H1 (cell line): ENCODE measurements around the gene MINDY3. TPM values are rescaled to one million over a fixed set of nuclear protein-coding genes. Genes with fewer than 3 reads are reported as not detected.

ENCODE experiments used
- CTCF ChIA-PET: fragments of 300-600 bp; sonication (Branson Sonifier 250); formaldehyde crosslinking; loops from one replicate; lab custom pipeline; 2021; ENCODE audit not compliant: partially characterized antibody; lab: Charles Lee
- POLR2A ChIA-PET: fragments of 300-600 bp; sonication (Branson Sonifier 250); formaldehyde crosslinking; loops from one replicate; lab custom pipeline; 2021; ENCODE audit warnings: inconsistent platforms; ENCODE audit not compliant: partially characterized antibody; lab: Charles Lee
- DNase-seq, 2 experiments: peaks; one replicate each; pipeline versions ENCODE4 v3.0.0 to v3.0.0-alpha.2; 2010 to 2022; ENCODE audit warnings: low spot score in 2 of 2, low read depth in 1 of 2, mixed read lengths in 1 of 2
- FAIRE-seq: peaks from 2 replicates; lab custom pipeline; 2011; peaks lifted over from hg19 to GRCh38; lab: Jason Lieb, UNC
- H2AFZ ChIP-seq: 2 replicates; pipeline ENCODE4 v1.8.1; 2012; ENCODE audit warnings: low read length, inconsistent platforms
- H2AK5ac ChIP-seq: 2 replicates; pipeline ENCODE4 v1.6.1; 2013; ENCODE audit warnings: low read depth, low read length
- H2BK120ac ChIP-seq: replicated peaks from 2 replicates; pipeline ENCODE3; 2013; ENCODE audit warnings: low read depth, low read length, inconsistent platforms
- H2BK12ac ChIP-seq: 2 replicates; pipeline ENCODE4 v1.6.1; 2013; ENCODE audit warnings: low read depth, low read length
- H2BK15ac ChIP-seq: 2 replicates; pipeline ENCODE4 v1.6.1; 2013; ENCODE audit warnings: low read length
- H2BK20ac ChIP-seq: 2 replicates; pipeline ENCODE4 v1.6.1; 2013; ENCODE audit warnings: low read length
- H2BK5ac ChIP-seq: 2 replicates; pipeline ENCODE4 v1.6.1; 2013; ENCODE audit warnings: low read depth, low read length
- H3K14ac ChIP-seq: 2 replicates; pipeline ENCODE4 v1.6.1; 2013; ENCODE audit warnings: inconsistent platforms; ENCODE audit not compliant: insufficient read length
- H3K18ac ChIP-seq: 2 replicates; pipeline ENCODE4 v1.6.1; 2013; ENCODE audit warnings: low read length; ENCODE audit errors: extremely low read depth
- H3K23ac ChIP-seq: 2 replicates; pipeline ENCODE4 v1.6.1; 2013; ENCODE audit warnings: inconsistent platforms; ENCODE audit not compliant: insufficient read length
- H3K23me2 ChIP-seq: 2 replicates; pipeline ENCODE4 v1.6.1; 2013; ENCODE audit warnings: low read depth, low read length
- H3K27ac ChIP-seq: 2 replicates; pipeline ENCODE4 v1.6.1; 2011; ENCODE audit warnings: low read depth, low read length, inconsistent platforms
- H3K27me3 ChIP-seq, 4 experiments: replicated peaks in 1 of 4; 1 replicate in 1 of 4; 2 replicates in 3 of 4; pipeline versions ENCODE4 v1.6.1 to v1.8.1; 2011 to 2013; ENCODE audit warnings: low read length in 3 of 4, mild to moderate bottlenecking in 3 of 4, inconsistent platforms in 2 of 4, mixed read lengths in 2 of 4, moderate library complexity in 1 of 4; ENCODE audit not compliant: control insufficient read depth in 3 of 4, insufficient read depth in 3 of 4; ENCODE audit errors: extremely low read depth in 1 of 4
- H3K36me3 ChIP-seq, 4 experiments: 2 replicates each; pipeline versions ENCODE4 v1.6.1 to v1.8.1; 2011 to 2013; ENCODE audit warnings: mild to moderate bottlenecking in 4 of 4, low read length in 3 of 4, moderate library complexity in 2 of 4, control low read depth in 1 of 4, inconsistent platforms in 1 of 4; ENCODE audit not compliant: insufficient read depth in 4 of 4, control insufficient read depth in 2 of 4
- H3K4ac ChIP-seq: replicated peaks from 2 replicates; pipeline ENCODE3; 2013; ENCODE audit warnings: low read length, low read depth, mixed read lengths, inconsistent platforms; ENCODE audit not compliant: insufficient read length
- H3K4me1 ChIP-seq, 4 experiments: replicated peaks in 1 of 4; 1 replicate in 1 of 4; 2 replicates in 3 of 4; pipeline versions ENCODE4 v1.6.1 to v1.8.1; 2011 to 2013; ENCODE audit warnings: low read length in 3 of 4, inconsistent platforms in 2 of 4, mixed read lengths in 1 of 4; ENCODE audit not compliant: insufficient read depth in 4 of 4, control insufficient read depth in 3 of 4
- H3K4me2 ChIP-seq, 2 experiments: 2 replicates each; pipeline versions ENCODE4 v1.6.1 to v1.8.1; 2011 to 2013; ENCODE audit warnings: low read depth in 2 of 2, low read length in 2 of 2, control low read depth in 1 of 2, inconsistent platforms in 1 of 2, mild to moderate bottlenecking in 1 of 2; ENCODE audit not compliant: insufficient read depth in 1 of 2
- H3K4me3 ChIP-seq, 4 experiments: fragments of 200-600, 300-600 bp in 1 of 4; sonication (generic), shearing (Covaris generic), sonication (Bioruptor Twin) in 1 of 4; 2 replicates each; pipeline versions ENCODE4 v1.5.1 to v1.8.1; 2011 to 2016; ENCODE audit warnings: low read length in 4 of 4, low read depth in 3 of 4, control low read depth in 2 of 4, inconsistent platforms in 2 of 4, mild to moderate bottlenecking in 2 of 4, mixed read lengths in 1 of 4, moderate library complexity in 1 of 4; ENCODE audit not compliant: insufficient read depth in 2 of 4; ENCODE audit errors: extremely low read depth in 1 of 4
- H3K56ac ChIP-seq: replicated peaks from 2 replicates; pipeline ENCODE3; 2013; ENCODE audit warnings: low read depth, mild to moderate bottlenecking, mixed read lengths, low read length, inconsistent platforms; ENCODE audit not compliant: insufficient read length
- H3K79me1 ChIP-seq: 2 replicates; pipeline ENCODE4 v1.6.1; 2013; ENCODE audit warnings: low read depth, low read length, control low read depth
- H3K79me2 ChIP-seq, 2 experiments: 2 replicates each; pipeline versions ENCODE4 v1.6.1 to v1.8.1; 2012 to 2013; ENCODE audit warnings: low read length in 2 of 2, mild to moderate bottlenecking in 2 of 2, inconsistent platforms in 1 of 2; ENCODE audit not compliant: insufficient read depth in 2 of 2, control insufficient read depth in 1 of 2
- H3K9ac ChIP-seq, 4 experiments: replicated peaks in 1 of 4; 1 replicate in 1 of 4; 2 replicates in 3 of 4; pipeline versions ENCODE4 v1.6.1 to v1.8.1; 2011 to 2013; ENCODE audit warnings: low read depth in 3 of 4, low read length in 3 of 4, control low read depth in 2 of 4, mild to moderate bottlenecking in 2 of 4, moderate library complexity in 2 of 4, inconsistent platforms in 1 of 4; ENCODE audit errors: extremely low read depth in 1 of 4
- H3K9me3 ChIP-seq, 2 experiments: 2 replicates each; pipeline versions ENCODE4 v1.6.1 to v1.8.1; 2012 to 2013; ENCODE audit warnings: mild to moderate bottlenecking in 2 of 2, moderate library complexity in 2 of 2, control low read depth in 1 of 2, inconsistent platforms in 1 of 2, low read depth in 1 of 2, low read length in 1 of 2, mixed read lengths in 1 of 2; ENCODE audit not compliant: insufficient read depth in 2 of 2
- H4K20me1 ChIP-seq, 2 experiments: replicated peaks in 1 of 2; 2 replicates each; pipeline versions ENCODE3 to v1.8.1; 2011 to 2013; ENCODE audit warnings: inconsistent platforms in 2 of 2, low read length in 2 of 2, mild to moderate bottlenecking in 1 of 2; ENCODE audit not compliant: insufficient read depth in 2 of 2, control insufficient read depth in 1 of 2
- H4K5ac ChIP-seq: 2 replicates; pipeline ENCODE4 v1.6.1; 2013; ENCODE audit warnings: low read length, low read depth, mixed read lengths, inconsistent platforms; ENCODE audit not compliant: insufficient read length
- H4K8ac ChIP-seq: 2 replicates; pipeline ENCODE4 v1.8.0; 2013; ENCODE audit warnings: mild to moderate bottlenecking, moderate library complexity, low read length, inconsistent platforms; ENCODE audit not compliant: insufficient read depth; ENCODE audit errors: extremely low read depth
- H4K91ac ChIP-seq: replicated peaks from 2 replicates; pipeline ENCODE3; 2013; ENCODE audit warnings: low read length, mixed read lengths, inconsistent platforms; ENCODE audit not compliant: insufficient read length
- NANOG ChIP-seq: IDR thresholded peaks from 2 replicates; pipeline ENCODE4 v1.6.1; 2011; ENCODE audit warnings: low read length, low read depth, mild to moderate bottlenecking, inconsistent platforms; ENCODE audit not compliant: insufficient read depth, poor library complexity, severe bottlenecking
- RNF2 ChIP-seq: fragments of 200-900, 300-1000 bp; sonication (generic); IDR thresholded peaks from 2 replicates; pipeline ENCODE4 v1.7.1; 2016; ENCODE audit warnings: borderline replicate concordance, low read depth, mild to moderate bottlenecking, antibody characterized with exemption, low read length; ENCODE audit not compliant: poor library complexity, severe bottlenecking; ENCODE audit errors: missing control alignments
- SIN3A ChIP-seq, 2 experiments: IDR thresholded peaks in 1 of 2; conservative IDR thresholded peaks in 1 of 2; 2 replicates each; pipeline ENCODE4 v1.6.1; 2011 to 2012; ENCODE audit warnings: low read length in 2 of 2, improper control_type of control experiment in 1 of 2, low read depth in 1 of 2, mild to moderate bottlenecking in 1 of 2
- SUZ12 ChIP-seq: fragments of 200-600 bp; sonication (generic); IDR thresholded peaks from 2 replicates; pipeline ENCODE4 v1.6.1; 2012; ENCODE audit warnings: mild to moderate bottlenecking, inconsistent platforms, low read length, moderate library complexity, mixed read lengths
- TAF7 ChIP-seq: optimal IDR thresholded peaks from 2 replicates; pipeline ENCODE3; 2011; ENCODE audit warnings: low read depth, mild to moderate bottlenecking, inconsistent platforms, low read length, moderate library complexity, borderline replicate concordance
- WGBS, 2 experiments: shearing (Covaris generic) in 1 of 2; methylation state at CpG; one replicate each; pipeline versions ENCODE4 v1.1.6 to v1.1.7; 2013 to 2015; ENCODE audit warnings: low lambda C conversion rate in 2 of 2, mixed read lengths in 2 of 2, inconsistent platforms in 1 of 2, low coverage in 1 of 2, missing lambda C conversion rate in 1 of 2; ENCODE audit not compliant: insufficient replicate concordance in 2 of 2, insufficient coverage in 1 of 2, insufficient read length in 1 of 2; ENCODE audit errors: extremely low coverage in 1 of 2, missing lambda C conversion rate in 1 of 2; 5-methylcytosine and 5-hydroxymethylcytosine counted together
- polyA plus RNA-seq, 7 experiments: library from polyadenylated mRNA; depleted of rRNA in 3 of 7; stranded (reverse) in 5 of 7; unstranded in 2 of 7; fragments of >200 nt in 5 of 7; fragments of 200-250 nt in 2 of 7; gene quantifications; 1 replicate in 5 of 7; 2 replicates in 1 of 7; 4 replicates in 1 of 7; pipeline versions ENCODE4 v1.2.1 to v1.2.3, GENCODE V29; 2011 to 2013; ENCODE audit warnings: missing spikeins in 2 of 7, mixed read lengths in 2 of 7
- total RNA-seq: library from RNA; stranded (reverse); fragmentation: NEBNext Ultra II Directional; extraction: Animal tissue kit (Norgen Biotek cat#: 25700); gene quantifications from 2 replicates; pipeline ENCODE4 v1.2.1, GENCODE V29; 2021
- TF ChIP-seq, protein P1 (sequence below): IDR thresholded peaks from 2 replicates; pipeline ENCODE4 v1.6.1; 2011; ENCODE audit warnings: low read depth, mild to moderate bottlenecking, low read length; ENCODE audit not compliant: insufficient read depth
- TF ChIP-seq, protein P2 (sequence below): IDR thresholded peaks from 2 replicates; pipeline ENCODE4 v1.6.1; 2012; ENCODE audit warnings: low read length, inconsistent platforms

The MINDY3 gene
- total and polyA plus RNA-seq, 2 of the 8 experiments (the other 6 are each of a cell fraction or from before 2014, with no cell fraction given), result 4.6 to 13.6 TPM

DNA sequence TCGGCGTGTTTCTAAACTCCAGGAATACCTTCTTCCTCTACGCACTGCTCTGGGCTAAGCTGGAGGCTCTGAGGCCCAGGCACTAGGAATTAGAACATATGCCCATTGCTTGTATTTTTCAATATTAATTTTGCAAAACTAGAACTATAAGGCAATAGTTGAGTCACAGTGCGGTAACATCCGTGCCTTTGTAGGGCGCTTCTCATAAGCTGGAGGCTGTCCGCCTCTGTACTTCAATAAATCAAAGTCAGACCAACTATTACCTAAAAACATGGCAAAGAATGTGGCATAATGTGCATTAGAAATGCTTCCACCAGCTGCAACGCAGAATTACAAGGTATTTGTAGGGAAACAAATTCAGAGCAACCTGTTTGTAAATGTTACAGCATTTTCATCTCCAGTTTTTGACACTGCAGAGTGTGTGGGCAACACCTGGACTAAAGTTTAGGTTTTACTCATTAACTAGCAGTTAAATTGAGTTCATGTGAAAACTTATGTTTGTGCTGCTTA is 440 bp upstream of the MINDY3 start:
- H3K56ac ChIP-seq, result no peak overlapping the region
- CTCF ChIA-PET, result interaction anchor here (0.8 to 1.5 kb wide), 3 partner anchors 12 to 24 kb away, joined by 3 to 4 read pairs (median 3); no protein-coding TSS in a partner anchor
- TF ChIP-seq, protein P1, sequence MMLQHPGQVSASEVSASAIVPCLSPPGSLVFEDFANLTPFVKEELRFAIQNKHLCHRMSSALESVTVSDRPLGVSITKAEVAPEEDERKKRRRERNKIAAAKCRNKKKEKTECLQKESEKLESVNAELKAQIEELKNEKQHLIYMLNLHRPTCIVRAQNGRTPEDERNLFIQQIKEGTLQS, result no peak
- TF ChIP-seq, protein P2, sequence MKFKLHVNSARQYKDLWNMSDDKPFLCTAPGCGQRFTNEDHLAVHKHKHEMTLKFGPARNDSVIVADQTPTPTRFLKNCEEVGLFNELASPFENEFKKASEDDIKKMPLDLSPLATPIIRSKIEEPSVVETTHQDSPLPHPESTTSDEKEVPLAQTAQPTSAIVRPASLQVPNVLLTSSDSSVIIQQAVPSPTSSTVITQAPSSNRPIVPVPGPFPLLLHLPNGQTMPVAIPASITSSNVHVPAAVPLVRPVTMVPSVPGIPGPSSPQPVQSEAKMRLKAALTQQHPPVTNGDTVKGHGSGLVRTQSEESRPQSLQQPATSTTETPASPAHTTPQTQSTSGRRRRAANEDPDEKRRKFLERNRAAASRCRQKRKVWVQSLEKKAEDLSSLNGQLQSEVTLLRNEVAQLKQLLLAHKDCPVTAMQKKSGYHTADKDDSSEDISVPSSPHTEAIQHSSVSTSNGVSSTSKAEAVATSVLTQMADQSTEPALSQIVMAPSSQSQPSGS, result no peak
- TF ChIP-seq TAF7, result no peak
- TF ChIP-seq NANOG, result no peak
- TF ChIP-seq RNF2, result no peak
- no peak for TF ChIP-seq SIN3A (conservative IDR thresholded peaks at IDR 0.05 in 1 of 2, IDR thresholded peaks at IDR 0.05 in 1 of 2; ENCODE audit: low read depth in 1 of 2, low read length in 2 of 2)
- no peak for TF ChIP-seq SUZ12

More for the DNA sequence above, 440 bp upstream of the MINDY3 start:
- H3K27ac ChIP-seq, result no peak overlapping the region
- peaks cover 0 to 5% of the 10 kb centered on the region in 2 experiments; a peak in 1 of 4 replicates for H3K9me3 ChIP-seq
- H4K91ac ChIP-seq, result no peak overlapping the region
- H3K79me1 ChIP-seq, result no peaks in the 10 kb centered on the region
- H3K4me3 ChIP-seq, result peak overlapping the region; percentile 77 to 93 (median 89)
- H3K14ac ChIP-seq, result no peak overlapping the region
- peak overlapping the region; percentile 97 for H2AFZ ChIP-seq
- H3K36me3 ChIP-seq, result no peaks in the 10 kb centered on the region
- peaks cover 5% of the 10 kb centered on the region; the same call in 1 of the 2 replicates for H3K23me2 ChIP-seq
- H3K4me1 ChIP-seq, result 0 out of 7 replicates have a peak, but pooled peaks cover 0 to 2% (median 0%) of the 10 kb centered on the region in 4 experiments
- no peak overlapping the region for H2BK5ac ChIP-seq
- no peak overlapping the region for H3K4ac ChIP-seq
- H3K9ac ChIP-seq, result no peak overlapping the region
- no peak overlapping the region for H4K5ac ChIP-seq
- peak overlapping the region; percentile 53; the same call in 1 of the 2 replicates for H4K8ac ChIP-seq
- H3K27me3 ChIP-seq, result peaks cover 0 to 32% (median 19%) of the 10 kb centered on the region in 4 experiments; a peak in 6 of 7 replicates
- H2BK120ac ChIP-seq, result no peak overlapping the region
- POLR2A ChIA-PET, result interaction anchor here (0.6 kb wide), 1 partner anchor 577 kb away, joined by 3 read pairs; no protein-coding TSS in a partner anchor
- peaks cover 0 to 2% of the 10 kb centered on the region in 2 experiments for H4K20me1 ChIP-seq
- no peak for DNase-seq
- H2AK5ac ChIP-seq, result no peak overlapping the region
- peak overlapping the region; percentile 69 to 93 for H3K4me2 ChIP-seq
- H3K18ac ChIP-seq, result no peak overlapping the region
- no peak for FAIRE-seq
- H2BK12ac ChIP-seq, result no peak overlapping the region
- H2BK20ac ChIP-seq, result no peak overlapping the region
- no peak overlapping the region for H3K23ac ChIP-seq
- H2BK15ac ChIP-seq, result no peak overlapping the region
- WGBS, 2 experiments, result 78% methylated on average over 8 of the region's 8 CpGs; no CpG with 5 or more reads in 1 of the 2 experiments
- H3K79me2 ChIP-seq, result peaks cover 0 to 10% of the 10 kb centered on the region in 2 experiments; a peak in 2 of 4 replicates
